IPS-NIHi7 (cell line): ENCODE measurements around the gene NF2.
"Not testable (repeated sequence)": the region's sequence is repeated elsewhere in the genome, so short reads cannot be mapped to it uniquely, and the experiment has no call there.

Source experiments
- DNase-seq: peaks from one replicate; pipeline ENCODE4 v3.0.0; 2012; ENCODE audit warnings: mixed read lengths; ENCODE audit errors: extremely low spot score

NF2 gene

DNA sequence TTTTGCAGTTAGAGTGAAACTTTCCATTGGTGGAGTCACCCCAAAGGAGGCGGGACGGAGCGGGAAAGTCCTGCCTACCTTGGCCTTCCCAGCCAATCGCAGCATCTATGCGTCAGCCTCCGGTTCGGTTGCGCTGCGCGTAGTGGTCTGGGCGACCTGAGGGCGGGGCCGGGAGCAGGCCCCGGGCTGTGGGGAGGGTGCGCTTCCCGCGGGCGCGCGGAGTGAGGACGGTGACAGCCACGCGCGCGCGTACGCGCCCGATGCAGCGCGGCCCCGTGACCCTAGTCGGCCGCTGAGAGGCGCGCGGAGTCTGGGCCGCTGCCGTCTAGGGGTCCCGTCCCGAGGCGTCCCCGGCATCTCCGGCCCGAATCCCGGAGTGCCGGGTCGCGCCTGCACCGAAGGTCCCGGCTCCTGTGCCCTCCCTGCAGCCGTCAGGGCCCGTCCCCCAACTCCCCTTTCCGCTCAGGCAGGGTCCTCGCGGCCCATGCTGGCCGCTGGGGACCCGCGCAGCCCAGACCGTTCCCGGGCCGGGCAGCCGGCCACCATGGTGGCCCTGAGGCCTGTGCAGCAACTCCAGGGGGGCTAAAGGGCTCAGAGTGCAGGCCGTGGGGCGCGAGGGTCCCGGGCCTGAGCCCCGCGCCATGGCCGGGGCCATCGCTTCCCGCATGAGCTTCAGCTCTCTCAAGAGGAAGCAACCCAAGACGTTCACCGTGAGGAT is at the start of gene NF2:
TSS of gene NF2 (plus strand) at position 276 of the 718 bp plus-strand sequence. CDS start at position 642, 366 bp downstream.
- peak; percentile 99 for DNase-seq

DNA sequence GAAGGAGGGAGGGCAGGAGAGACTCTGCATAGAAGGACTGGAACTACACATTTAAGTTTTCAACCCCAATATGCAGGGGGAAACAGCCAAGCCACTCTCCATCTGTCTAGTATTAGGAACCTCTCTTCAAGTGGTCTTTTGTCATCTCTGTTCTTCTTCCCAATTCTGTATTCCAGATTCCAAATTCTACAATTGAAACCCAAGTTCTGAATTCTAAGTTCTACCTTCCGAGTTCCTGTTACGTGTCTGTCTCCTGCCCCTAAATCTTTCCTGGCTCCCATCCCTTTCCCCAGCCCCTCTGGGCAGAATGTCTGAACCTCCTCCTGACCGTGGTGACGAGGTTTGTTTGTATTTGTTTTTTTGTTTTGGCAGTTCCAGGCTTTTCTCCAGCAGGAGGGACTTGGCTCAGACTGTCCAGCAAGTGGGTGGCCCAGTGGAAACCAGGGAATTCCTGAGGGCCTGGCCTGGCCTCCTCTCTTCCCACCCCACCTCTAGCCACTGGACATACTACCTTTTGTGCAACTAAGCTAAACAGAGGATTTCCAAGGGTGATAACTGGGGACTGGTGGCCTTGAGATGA is 48.3 kb upstream of the NF2 start:
- no peak for DNase-seq

DNA sequence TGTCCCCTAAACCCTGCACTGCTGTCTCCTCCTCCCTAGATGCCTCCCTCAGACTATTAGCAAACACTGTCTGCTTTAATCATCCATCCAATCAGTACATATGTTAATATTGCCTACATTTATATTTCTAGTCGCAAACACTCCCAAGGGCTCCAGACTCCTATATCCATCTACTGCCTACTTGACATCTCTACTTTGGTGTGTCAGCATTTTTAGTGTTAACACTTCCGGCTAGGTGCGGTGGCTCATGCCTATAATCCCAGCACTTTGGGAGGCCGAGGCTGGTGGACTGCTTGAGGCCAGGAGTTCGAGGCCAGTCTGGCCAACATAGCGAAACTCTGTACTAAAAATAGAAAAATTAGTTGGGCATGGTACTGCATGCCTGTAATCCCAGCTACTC is 44.4 kb upstream of the NF2 start:
- DNase-seq = no peak

DNA sequence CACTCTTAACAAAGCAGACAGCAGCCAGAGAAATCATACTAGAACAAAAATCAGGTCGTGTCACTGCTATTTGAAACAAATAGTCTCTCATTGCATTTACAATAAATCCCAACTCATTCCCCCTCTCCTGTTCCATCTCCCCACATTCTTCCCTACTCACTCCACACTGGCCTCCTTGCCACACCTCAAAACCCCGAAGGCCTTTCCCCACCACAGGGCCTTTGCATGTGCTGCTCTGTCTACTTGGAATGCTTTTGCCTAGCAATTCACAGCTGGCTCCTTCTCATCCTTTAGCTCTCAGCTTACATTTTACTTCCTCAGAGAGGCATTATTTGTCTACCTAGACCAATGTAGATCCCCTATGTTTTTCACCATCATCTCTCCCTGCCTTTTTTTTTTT is 43.6 kb upstream of the NF2 start:
- DNase-seq = no peak

DNA sequence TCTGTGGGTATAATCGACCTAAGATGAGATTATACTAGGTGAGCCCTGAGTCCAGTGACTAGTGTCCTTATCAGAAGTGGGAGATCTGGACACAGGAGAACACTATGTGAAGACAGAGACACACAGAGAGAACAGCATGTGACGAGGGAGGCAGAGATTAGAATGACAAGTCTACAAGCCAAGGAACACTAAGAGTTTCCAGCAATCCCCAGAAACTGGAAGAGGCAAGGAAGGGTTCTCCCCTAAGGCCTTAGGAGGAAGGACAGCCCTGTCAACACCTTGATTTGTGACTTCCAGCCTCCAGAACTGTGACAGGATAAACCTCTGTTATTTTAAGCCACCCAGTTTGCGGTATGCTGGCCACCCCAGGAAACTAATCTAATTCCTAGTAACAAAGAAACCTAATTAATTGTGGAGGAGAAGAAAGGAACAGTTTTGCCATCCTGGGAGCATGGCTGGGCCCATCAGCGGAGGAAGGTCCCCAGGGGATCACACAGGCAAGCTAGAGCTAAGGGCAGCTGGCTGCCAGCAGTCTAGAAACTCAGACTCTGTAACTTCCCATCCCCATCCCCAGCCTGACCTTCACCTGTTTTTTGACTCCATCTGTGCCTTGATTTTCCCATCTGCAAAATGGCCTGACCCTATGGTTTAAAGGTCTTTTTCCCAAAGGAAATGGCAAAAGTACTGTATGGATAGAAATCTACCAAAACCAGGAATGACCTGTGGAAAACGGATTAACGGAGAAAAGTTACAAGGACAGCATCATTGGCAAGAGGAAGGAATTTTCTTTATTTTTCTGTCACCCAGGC is 39.6 kb upstream of the NF2 start:
- DNase-seq = no peak

DNA sequence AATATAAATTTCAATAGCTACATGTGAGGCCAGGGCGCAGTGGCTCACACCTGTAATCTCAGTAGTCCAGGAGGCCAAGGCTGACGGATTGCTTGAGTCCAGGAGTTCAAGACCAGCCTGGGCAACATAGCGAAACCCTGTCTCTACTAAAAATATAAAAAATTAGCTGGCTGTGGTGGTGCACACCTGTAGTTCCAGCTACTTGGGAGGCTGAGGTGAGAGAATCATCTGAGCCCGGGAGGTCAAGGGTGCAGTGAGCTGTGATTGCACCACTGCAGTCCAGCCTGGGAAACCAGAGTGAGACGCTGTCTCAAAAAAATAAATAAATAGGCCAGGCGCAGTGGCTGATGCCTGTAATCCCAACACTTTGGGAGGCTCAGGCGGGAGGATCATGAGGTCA is 36.9 kb upstream of the NF2 start:
- not testable (repeated sequence) for DNase-seq

DNA sequence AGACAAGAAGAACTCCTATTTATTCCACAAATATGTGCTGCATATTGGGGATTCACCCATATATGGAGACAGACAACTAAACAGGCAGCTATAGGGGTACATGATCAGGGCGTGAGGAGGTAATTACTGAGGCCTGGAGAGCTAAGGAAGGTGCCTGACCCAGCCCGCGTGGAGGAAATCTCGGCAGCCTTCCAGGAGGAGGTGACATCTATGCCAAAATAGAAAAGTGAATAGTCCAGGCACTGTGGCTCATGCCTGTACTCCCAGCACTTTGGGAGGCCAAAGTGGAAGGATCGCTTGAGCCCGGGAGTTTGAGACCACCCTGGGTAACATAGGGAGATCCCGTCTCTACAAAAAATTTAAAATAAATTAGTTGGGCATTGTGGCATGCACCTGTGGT is 36.1 kb upstream of the NF2 start:
- no peak for DNase-seq

DNA sequence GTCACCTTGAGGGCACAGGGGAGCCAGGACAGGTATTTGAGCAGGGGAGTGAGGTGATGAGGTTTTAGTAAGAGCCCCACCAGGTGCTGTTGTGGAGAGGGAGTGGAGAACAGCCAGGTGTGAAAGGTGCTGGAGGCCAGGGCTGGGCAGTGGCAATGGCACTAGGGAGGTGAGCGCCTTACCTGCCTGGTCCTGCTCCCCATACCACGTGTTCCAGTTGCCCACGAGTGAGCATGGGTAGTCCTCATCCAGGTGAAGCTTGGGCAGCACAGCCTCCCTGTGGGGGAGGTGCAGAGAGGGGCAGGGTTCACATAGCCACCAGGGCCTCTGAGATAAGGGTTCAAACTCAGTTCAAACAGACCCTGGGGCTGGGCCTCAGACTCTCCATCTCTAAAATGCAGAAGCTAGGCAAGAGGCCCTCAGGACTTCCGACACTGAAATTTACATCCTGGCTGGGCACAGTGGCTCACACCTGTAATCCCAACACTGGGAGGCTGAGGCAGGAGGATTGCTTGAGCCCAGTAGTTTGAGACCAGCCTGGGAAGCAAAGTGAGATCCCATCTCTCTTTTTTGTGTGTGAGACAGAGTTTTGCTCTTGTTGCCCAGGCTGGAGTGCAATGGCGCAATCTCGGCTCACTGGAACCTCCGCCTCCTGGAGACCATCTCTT is 34.3 kb upstream of the NF2 start:
- DNase-seq = no peak

DNA sequence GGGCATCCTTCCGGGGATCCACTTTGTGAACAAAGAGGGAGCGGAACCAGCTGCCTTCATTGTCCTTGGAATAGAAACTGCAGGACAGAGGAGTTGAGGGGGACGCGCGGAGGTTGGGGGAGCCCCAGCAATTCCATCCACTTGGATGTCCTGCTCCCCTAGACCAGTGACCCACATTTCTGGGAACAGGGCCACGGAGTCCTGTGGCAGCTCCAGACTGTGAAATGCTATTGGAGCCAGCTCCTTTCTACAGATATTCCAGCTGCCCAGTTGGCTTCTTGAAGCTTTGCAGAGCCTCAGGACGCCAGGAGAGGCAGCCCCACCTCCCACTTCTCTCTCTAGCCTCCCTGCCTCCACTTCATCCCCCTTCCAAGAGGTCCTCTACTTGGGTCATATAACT is 33.0 kb upstream of the NF2 start:
- no peak for DNase-seq

DNA sequence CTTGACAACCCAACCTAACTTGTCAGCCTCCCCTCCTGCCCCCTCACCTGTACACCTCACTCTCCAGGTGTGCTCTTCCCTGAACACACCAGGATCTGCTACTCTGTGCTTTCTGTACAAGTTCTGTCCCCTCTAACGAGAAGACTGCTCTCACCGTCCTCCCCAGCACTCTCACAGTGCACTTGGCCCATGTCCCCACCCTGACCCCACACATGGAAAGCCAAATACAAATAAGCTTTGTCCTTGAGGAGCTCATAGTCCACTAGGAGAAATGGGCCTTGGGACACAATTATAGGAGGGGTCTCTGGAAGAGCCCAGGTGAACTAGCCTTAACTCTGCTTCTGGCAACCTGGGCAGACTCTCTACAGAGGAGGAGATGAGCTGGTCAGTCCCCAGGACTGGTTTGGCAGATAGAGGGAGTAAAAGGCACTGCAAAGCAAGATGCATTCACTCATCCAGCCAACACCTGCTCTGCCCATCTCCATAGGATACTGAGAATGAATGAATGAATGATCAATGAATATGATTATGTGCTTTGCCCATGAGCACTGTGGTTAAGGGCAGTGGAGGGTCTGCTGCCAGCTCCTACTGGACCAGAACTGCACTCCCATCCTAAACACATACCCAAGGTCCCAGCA is 32.4 kb upstream of the NF2 start:
- no peak for DNase-seq

DNA sequence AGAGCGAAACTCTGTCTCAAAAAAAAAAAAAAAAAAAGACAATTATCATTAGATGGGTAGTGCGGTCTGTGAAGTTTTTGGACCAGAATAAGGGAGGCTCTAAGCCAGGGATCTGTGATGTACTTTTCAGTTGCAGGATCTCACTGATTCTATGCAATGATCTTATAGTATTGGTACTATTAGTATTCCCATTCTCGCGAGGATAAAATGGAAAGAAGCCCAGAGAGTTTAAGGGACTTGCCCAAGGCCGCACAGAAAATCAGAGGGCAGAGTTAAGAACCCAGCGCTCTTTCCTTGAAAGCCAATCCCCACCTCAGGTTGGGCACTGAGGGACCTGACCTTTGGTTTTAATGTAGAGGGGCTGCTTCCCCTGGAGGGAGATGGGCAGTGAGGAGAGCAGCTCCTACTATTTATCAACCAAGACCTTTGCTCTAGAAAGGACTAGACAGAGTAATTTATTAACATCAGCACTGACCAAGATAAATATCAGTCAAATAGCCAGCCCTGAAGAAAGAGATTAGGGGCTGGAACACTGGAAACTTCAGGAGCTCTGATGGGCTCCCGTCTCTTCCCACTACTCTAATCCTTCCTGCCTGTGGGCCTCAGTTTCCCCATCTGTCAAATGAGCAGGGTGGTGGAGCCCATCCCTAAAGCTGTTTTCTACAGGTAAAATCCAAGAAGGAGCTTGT is 28.5 kb upstream of the NF2 start:
- no peak for DNase-seq

DNA sequence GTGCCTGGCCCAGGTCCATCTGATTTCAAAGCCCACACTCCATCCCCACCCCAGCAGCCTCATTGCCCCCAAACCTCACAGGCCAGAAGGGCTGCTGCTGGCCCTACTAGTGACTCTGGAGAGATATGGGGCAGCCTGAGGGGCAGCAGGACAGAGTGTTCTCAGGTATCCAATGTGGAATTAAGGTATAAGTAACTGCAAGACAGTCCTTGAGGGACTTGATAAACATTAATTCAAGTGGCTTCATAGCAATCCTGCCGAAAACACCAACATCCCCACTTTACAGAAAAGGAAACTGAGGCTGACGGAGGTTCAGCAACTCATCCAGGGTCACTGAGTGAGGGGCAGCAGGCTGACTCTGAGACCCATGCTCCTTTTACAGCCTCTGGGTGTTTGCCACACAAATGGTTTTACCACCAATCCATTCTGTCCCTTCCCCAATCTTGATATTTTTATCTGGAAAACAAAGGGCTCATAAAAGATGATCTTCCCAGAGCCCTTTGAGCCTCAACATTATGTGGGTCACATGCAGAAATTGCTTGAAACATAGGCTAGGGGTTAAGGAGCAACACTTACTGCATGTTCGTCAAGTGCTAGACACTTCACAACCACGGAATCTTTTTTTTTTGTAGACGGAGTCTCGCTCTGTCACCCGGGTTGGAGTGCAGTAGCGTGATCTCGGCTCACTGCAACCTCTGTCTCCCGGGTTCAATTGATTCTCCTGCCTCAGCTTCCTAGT is 24.8 kb upstream of the NF2 start:
- no peak for DNase-seq

DNA sequence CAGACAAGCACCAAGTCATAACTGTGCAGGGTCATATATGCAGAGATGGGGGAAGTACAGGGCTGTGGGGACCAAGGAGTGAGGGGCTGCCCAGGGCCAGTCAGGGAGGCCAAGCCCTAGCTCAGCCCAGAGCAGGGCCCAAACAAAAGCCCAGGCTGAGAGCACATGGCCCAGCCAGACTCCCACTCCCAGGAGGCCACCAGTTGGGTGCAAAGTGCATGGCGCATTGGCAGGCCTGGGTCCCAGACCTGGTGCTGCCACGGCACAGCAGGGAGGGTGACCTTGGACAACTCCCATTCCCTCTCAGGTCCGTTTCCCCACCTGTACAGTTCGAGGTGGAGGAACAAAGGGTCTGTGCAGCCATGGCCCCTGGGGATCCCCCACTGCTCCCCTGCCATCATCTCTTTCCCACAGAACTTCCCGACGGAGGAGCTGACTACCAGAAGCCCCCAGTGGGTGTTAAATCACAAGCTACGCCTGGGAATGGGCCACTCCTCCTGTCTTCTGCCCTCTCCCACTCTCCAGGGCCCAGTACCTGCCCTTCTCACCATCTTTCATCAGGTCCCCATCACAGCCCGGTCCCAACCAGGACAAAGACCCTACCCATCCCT is 23.1 kb upstream of the NF2 start:
- peak; percentile 45 for DNase-seq

DNA sequence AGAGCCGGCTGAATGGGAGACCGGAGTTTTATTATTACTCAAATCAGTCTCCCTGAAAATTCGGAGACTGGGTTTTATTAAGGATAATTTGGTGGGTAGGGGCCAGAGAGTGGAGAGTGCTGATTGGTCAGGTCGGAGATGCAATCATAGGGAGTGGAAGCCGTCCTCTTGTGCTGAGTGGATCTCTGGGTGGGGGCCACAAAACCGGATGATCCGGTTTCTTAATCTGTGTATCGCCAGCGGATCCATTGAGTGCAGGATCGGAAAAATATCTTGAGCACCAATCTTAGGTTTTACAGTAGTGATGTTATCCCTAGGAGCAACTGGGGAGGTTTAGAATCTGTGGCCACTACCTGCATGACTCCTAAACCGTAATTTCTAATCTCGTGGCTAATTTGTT is 21.6 kb upstream of the NF2 start:
- DNase-seq = no peak

DNA sequence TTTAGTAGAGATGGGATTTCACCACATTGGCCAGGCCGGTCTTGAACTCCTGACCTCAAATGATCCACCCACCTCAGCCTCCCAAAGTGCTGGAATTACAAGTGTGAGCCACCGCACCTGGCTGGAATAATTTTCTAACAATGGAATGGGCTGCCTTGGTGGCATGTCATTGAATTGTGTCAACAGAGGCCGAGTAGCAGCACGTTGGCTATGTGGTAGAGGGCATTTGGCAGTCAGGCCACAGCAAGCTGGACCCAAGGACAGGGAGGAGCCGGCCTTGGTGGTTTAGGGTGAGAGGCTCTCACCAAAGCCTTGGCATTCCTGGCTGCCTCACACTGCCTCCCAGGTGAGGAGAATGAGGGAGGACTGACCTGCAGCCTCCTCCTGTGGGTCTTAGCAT is 18.5 kb upstream of the NF2 start:
- no peak for DNase-seq

DNA sequence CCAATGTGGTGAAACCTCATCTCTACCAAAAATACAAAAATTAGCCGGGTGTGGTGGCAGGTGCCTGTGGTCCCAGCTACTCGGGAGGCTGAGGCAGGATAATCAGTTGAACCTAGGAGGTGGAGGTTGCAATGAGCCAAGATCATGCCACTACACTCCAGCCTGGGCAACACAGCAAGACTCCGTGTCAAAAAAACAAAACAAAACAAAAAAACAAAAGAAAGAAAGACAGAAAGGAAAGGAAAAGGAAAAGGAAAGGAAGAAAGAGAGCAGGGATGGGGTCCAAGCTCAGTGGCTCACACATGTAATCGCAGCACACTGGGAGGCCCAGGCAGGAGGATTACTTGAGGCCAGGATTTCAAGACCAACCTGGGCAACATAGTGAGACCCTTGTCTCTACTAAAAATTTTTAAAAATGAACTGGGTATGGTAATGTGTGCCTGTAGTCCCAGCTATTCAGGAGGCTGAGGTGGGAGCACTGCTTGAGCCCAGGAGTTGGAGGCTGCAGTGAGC is 17.2 kb upstream of the NF2 start:
- not testable (repeated sequence) for DNase-seq

DNA sequence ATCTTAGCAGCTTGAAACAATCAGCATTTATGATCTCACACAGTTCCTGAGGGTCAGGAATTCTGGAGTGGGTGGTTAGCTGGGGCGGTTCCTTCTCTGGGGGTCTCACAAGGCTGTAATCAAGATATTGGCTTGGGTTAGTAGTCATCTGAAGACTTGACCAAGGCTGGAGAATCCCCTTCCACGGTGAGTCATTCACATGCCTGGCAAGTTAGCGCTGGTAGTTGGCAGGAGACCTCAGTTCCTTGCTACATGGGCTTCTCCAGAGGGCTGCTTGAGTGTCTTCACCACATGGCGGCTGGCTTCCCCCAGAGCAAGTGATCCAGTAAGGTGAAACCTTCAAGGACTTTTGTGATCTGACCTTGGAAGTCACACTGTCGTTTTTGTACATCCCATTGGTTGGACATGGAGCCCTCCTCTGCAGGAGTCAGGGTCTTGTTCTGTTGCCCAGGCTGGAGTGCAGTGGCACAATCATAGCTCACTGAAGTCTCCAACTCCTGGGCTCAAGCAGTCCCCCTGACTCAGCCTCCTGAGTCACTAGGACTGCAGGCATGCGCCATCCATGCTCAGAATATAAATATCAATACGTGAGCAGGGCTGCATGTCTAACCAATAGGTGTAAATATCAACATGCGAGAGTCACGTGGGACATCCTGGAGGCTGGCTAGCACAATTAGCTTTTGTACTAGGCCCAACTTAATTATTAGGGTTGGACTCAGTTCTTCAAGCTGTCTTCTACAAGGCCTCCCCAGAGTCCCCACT is 15.3 kb upstream of the NF2 start:
- no peak for DNase-seq

DNA sequence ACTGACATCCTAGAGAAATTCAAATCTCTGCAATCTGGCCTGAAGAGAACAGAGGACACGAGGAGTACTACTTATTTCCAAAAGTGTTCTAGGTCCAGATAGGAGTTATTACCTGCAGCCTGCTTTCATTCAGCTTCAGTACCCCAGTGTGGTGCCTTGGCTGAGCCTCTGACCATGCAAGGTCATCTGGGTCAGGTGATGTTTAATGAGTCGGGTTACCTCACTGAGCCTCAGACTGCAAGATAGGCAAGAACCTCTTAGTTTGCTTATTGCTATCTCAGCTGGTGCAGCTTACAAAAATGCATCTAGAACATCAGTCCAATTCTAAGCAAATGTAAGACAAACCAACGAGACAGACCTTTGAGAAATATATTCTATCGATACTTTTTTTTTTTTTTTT is 9.5 kb upstream of the NF2 start:
- DNase-seq = no peak

DNA sequence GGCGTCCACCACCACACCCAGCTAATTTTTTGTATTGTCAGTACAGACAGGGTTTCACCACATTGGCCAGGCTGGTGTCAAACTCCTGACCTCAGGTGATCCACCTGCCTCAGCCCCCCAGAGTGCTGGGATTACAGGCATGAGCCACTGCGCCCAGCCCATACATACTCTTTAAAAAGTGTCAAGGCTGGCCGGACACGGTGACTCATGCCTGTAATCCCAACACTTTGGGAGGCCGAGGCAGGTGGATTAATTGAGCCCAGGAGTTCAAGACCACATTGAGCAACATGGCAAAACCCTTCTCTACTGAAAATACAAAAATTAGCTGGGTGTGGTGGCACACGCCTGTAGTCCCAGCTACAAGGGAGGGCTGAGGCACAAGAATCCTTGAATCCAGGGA is 9.0 kb upstream of the NF2 start:
- not testable (repeated sequence) for DNase-seq
